NK-92 (cell line): ENCODE measurements around the gene ICAM5.

ENCODE experiments used
- DNase-seq: peaks from one replicate; lab custom pipeline; 2025; ENCODE audit not compliant: unreplicated experiment; lab: John Stamatoyannopoulos, UW

ICAM5 gene

DNA sequence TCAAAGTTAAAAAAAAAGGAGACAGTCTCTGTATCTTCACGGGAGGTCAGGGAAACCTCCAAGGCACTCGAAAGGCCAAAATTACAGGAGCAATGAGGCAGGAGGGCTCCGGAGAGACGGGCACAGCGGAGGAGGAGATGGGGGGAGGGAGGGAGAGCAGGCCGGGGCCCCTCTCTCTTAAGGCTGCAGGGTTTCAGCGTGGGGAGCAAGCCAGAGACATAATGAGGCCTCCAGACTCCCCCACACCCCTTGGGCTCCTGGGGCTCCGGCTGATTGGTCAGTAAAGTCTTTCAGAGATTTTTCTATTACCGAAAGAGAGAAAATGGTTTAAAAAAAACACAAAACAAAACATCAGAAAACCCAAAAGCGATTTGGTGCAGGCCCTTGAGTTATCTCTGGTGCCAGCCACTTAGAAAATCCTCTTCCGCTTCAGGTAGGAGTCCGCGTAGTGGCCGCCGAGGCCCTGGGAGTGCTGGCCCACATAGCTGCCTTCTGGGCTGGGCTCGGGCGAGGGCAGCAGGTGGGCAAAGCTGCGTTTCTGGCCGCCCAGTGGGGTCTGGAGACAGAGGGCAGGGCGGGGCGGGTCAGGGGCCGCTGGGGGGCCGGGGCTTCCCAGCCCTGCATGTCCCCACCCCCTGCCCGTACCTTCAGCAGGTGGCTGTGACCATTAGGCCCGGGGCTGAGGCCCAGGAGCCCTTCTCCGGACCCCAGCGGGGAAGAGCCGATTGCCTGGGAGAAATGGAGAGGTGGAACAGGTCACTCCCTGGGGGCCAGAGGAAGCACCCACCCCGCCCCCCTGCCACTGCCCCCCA lies 27.5 kb downstream of the ICAM5 start:
- no peak for DNase-seq

DNA sequence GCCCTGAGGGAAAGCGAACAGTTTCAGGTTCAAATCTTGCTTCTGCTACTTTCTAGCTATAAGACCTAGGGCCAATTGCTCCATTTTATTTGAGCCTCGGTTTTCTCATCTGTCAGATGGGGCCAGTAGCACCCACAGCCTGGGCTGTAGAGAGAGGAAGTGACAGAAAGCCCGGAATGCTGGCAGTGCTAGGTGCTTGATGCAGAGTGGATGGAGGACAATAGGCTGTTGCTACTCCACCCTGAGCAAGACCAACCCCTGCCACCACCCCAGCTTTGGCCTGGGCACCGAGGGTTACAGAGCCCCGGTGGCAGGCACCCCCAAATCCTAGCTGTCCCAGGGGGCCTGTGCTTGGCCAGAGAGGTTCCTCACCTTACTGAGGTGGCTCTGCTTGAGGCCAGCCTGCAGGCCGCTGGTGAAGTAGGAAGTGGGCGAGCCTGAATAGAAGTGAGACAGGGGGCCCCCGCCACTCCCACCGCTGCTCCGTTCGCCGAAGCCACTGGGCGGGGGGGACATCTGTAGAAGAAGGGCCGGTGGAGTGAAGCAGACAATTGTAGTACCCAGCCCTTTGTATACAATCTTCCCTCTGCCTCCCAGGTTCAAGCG lies 28.2 kb downstream of the ICAM5 start:
- DNase-seq = no peak

DNA sequence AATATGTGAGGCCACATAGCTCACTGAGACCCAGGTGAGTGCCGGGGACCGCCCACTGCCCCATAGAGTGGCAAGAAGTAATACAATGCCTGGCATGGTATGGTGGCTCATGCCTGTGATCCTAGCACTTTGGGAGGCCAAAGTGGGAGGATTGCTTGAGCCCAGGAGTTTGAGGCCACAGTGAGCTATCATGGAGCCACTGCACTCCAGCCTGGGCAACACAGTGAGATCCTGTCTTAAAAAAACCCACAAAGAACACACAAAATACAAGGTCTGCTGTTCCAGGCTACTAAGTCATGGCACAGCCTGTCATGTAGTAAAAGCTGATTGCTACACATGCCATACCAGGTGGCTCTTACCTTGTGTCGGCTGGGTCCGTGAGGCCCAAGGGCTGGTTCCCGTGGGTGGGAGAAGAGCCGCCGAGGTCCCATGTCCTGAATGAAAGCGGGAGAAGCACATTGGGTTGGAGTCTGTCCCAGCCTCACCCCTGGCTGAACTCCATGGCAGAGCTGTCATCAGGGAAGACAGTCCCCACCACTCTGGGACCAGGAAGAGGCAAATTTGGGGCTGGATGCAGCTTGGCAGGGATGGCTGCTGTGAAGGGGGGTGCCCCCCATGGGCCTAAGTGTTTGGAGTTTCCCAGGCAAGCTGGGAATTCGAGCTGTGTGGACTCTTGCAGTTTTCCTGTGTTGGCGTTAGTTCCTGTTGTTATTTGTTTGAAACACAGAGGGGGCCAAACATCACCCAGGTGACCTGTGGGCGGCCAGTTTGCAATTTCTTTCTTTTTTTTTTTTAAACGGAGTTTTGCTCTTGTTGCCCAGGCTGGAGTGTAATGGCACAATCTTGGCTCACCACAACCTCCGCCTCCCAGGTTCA lies 29.3 kb downstream of the ICAM5 start:
- DNase-seq = no peak

DNA sequence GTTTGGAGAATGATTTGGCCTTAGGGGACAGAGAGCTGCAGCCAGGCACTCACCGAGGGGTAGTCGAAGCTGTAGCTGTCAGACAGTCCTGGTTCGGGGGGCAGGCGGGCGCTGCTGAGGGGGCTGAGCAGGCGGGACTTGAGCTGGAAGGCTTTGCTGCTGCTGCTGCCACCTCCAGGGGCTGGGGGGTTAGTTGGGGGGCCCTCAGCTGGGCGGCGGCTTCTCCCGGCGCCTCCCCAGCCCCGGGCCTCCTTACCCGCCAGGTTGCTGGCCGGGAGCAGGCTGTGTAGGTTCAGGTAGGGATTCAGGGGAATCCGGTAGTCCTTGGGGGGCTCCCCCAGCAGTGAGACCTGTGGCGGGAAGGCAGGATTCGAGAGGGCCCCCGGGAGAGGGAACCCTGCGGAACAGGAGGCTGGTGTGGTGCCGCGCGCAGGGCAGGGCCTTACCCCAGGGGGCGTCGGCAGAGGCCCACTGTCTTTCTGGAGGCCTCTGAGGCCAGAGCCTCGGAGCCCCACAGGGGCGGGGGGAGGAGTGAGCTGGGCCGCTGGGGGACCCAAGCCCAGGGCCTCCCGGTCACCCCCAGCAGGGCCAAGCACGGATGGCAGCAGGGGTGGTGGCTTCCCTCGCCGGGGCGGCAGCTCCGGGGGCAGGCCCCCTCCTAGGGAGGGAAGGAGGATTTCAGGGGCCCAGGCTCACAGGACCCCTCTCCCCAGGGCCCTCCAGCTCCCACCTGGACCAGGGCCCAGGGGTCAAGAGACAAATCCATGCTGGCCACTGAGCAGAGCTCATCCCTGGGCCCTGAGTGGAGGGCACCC lies 31.1 kb downstream of the ICAM5 start:
- no peak for DNase-seq

DNA sequence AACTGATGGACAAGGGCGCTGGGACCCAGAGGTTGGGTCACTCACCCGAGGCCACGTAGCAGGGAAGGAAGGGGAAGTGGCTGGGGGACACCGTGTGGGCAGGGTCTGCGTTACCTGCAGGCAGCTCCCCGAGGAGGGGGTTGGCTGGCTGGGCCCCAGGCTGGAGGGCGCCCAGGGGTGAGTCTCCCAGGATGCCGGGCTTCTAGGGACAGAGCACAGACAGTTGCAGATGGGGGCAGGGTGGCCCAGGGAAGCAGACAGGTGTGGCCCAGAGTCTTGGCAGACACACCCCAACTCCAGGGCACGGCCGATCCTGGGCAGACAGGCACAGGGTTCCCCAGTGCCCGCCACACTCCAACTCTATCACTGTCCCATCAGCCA lies 31.7 kb downstream of the ICAM5 start:
- DNase-seq = no peak

DNA sequence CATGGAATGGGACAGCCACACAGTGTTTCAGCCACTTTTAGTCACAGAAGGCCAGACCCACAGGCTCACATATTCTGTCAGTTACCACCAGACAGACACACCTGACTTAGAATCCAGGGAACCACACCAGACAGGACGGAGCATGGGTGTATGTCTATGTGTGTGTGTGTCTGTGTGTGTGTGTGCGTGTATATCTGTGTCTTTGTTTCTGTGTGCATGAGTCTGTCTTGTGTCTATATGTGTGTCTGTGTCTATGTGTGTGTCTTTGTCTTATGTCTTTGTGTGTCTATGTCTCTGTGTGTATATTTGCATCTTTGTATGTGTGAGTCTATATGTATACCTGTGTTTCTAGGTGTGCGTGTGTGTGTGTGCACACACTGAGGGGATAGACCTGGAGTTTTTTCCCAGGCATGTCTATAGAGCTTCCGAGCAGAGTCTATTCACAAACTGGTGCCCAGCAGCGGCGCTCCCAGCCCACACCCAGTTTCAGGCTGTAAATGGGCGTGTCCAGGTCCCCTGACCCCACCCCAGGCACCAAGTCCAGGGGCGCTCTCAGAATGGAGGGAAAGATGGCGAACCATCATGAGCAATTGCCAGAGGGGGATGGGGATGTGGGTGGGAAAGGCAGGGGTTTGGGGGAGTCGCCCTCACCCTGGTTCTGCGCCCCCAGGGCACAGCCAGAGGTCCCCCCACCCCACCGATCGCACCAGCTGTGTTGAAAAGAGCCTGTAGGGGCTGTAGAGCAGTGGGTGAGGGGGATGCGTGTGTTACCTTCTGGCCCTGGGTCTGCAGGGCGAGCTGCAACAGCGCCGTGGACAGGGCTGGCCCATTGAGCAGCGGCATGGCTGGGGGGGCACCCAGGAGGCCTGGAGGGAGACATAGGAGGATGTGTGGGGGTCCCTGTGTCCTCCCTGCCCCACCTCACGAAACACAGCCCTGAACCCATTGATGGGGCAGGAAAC lies 32.4 kb downstream of the ICAM5 start:
- DNase-seq = no peak

DNA sequence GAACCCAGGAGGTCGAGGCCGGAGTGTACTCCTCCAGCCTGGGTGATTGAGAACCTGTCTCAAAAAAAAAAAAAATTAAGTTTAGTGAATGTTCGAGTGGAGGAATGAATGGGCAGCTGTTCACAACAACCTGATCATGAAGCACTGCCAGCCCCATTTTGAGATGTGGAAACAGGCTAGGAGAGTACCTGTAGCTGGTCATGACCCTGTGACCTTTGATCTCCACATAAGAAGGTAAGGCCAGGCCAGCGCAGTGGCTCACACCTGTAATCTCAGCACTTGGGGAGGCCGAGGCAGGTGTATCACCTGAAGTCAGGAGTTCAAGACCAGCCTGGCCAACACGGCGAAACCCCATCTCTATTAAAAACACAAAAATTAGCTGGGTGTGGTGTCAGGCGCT lies 36.0 kb downstream of the ICAM5 start:
- DNase-seq = no peak

DNA sequence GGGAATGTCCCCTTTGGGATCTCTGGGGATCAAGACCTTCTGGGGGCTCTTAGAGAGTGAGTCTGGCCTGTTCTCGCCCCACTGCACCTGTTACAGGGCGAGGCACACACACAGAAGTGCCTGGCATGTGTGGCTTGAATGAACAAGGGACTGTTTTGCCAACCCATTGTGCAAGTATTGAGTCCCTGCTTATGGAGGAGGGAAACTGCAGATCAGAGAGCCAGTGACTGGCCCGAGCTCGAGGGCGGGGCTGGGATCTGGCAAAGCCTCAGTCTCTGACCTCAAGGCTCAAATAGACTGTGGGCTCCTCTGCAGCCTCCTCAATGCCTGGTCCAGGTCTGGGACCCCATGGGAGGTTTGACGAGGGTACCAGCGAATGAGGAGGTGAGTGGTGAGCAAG lies 38.0 kb downstream of the ICAM5 start:
- DNase-seq = no peak

DNA sequence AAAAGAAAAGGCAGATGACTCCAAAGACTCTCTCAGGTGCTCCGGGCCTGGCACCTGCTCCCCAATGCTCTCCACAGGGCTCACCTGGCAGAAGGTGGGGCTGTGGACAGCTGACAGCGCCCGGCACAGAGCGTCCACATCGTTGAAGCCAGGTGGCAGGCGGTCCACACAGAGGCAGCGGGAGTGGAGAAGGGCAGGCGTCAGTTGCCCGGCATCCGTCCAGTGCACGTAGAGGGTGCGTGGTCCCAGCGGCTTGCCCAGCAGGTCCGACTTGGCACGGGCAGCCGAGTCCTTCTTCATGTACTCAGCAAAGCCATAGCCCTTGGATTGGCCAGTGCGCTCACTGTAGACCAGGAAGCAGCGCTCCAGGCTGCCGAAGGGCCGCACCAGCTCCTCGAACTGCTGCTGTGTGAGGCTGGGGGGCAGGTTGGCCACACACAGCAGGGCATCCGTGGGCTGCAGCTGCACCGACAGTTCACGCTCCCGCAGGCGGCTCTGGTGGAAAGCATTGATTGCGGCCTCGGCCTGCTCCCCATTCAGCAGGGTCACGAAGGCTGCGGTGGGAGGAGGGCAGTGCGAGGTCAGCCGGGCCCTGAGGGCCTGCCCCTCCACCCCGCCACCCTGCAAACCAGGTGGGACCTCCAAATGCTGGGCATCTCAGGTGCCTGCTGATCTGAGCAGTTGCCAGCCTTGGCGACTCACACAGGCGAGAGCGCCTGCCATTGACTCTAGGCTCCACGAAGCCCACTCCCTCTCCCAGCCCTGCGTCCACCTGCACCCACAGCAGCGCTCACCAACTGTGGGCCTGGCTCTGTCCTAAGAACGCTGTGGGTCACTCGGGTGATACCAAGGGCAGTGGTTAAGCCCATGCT lies 39.0 kb downstream of the ICAM5 start:
- DNase-seq = no peak

DNA sequence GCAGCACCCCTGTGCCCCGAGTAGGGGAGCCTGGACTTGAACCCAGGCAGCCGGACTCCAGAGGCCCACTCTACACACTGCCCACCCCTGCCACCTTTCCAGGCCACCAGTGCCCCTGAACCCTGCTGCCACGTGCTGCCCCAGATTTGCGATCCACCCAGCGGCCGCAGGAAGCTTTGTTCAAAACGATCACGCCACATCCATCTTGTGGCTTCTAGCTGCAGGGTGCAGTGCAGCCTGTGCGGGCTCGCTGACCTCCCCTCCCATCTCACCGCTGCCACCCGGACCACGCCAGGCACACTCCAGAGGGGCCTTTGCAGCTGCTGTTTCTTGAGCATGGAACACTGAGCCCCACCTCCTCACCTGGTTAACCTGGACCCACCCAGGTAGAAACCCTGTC lies 39.8 kb downstream of the ICAM5 start:
- no peak for DNase-seq

DNA sequence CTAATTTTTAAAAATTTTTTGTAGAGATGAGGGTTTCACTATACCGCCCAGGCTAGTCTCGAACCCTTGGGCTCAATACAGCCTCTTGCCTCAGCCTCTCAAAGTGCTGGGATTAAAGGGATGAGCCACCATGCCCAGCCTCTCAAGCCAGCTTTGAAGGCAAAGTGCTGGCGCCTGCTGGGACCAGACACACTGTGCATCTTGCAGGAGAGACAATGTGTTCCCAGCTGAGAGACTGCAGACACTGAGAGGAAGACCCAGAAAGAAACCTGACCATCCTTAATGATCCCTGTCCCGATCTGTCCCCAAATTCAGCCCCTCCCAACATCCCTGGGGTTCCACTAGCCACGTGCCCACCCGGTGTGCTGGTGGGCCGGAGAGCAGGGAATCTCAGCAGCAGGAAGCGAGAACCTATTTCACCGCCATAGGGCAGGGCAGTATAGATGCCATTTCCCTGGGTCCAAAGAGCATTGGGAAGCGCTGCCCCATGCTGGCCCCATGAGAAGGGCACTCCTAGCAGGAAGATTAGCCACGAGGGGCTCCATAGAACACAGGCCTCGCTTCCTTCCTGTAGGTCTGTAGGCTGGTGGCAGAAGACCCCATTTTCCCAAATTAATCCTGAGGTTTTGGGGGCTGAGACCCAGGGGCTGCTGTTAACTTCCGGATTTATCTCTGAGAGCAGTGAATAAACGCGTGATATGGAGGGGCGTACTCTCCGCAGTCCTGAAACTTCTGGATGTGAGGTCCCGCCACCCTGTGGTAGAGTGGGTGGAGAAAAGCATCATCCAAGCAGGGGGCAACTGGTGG lies 42.6 kb downstream of the ICAM5 start:
- DNase-seq = no peak

DNA sequence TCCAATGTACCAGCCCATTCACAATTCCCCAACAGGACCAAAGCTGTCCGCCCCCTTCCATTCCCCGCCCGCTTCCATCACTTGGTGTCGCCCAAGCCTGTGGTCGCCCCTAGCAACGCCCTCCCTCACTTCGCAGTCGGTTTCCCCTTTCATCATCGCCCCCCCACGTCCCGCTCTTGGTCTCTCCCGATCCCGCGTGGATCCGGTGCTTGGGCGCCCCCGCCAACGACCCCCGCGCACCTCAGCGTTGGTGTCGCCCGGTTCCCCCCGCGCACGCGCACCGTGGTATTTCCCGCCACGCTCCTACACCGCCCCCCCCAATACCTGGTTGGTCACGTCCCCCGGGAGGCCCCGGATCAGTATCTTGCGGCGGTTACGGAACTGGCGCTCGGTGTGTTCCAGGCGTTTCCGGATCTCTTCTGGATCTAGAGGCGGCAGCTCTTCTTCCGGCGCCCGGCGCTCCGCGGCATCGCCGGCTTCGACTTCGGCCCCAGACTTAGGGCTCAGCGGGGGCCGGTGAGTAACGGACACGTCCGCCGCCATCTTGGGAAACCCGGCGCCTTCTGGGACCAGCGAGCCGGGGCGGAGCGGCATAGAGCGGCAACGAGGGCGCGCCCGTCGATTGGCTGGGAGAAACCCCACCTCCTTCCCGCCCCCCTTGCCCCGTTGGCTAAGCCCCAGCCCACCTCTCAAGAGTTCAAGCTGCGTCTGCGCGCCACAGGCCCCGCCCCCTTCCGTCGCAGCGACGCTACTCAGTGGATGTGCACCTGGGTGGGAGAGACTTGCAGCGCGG lies 43.4 kb downstream of the ICAM5 start, which contains the start of gene RAVER1:
Gene RAVER1, minus strand, starts transcription at position 565 of the 793 bp plus-strand sequence. Its CDS starts 22 bp downstream, at position 543.
- peak; percentile 91 for DNase-seq

DNA sequence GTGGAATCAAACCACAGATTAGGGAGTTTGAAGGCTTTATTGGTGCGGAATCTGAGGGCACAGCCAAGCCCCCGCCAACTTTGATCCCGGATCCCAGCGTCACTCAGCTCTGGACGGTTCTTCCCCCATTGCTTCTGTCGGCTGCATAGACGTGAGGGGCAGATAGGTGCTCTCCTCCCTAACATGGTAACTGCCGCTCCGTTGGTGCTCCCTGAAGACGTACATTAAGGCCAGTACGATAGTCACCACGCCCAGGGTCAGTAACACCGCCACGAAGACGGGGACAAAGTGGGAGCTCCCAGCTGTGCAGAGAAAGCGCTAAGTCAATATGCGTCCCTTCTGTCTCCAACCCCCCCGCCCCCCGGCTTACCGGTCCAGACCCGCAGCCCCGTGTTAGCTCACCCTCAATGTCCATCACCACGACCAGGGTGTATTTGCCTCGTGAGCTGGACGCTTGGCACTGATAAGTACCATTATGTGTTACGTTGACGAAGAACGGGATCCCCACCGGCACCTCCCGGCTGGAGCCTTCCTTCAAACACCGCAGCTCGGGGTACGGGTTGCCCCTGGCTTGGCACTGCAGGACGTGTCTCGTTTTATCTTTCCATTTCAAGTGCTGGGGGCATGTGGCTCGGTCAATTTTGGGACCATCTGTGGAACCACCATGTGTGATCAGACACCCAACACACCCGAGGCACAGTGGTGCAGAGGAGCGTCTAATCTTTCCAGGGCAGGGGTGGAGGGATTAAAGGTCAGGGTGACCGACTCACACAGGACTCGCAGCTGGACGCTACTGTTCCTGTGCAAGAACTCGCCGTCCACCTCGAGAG lies 44.2 kb downstream of the ICAM5 start:
- DNase-seq = no peak

DNA sequence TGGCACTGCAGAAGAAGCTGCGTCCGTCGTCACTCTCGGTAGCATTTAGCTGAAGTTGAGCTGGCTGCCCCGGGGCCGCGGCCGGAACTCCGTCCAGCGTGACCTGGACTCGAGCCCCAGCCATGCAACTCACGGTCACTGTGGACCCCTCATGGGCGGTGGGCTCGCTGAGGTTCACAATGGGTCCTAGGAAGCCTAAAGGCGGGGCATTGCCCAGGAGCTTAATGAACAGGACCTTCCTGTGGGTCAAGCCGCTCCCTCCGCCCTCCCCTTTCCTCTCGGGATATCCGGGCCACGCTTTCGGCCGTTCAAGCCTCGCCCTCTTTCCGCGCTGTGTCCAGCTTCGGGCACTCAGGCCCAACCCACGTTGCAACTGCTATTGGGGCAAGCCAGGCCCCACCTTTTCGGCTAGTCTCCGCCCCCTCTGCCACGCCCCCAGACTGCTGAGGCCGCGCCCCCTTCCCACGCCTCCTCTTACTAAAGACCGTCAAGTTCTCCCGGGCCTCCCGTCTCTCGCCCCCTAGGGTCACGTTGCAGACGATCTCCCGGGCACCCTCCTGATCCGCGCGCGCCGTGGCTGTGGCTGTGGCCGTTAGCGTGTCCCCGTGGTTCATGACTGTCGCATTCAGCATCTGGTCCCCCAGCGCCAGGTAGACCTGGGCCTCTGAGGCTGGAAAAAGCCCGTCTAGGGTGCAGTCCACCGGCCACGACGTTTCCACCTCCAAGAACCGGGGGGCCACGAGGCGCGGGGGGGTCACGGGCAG lies 45.0 kb downstream of the ICAM5 start:
- DNase-seq = no peak

DNA sequence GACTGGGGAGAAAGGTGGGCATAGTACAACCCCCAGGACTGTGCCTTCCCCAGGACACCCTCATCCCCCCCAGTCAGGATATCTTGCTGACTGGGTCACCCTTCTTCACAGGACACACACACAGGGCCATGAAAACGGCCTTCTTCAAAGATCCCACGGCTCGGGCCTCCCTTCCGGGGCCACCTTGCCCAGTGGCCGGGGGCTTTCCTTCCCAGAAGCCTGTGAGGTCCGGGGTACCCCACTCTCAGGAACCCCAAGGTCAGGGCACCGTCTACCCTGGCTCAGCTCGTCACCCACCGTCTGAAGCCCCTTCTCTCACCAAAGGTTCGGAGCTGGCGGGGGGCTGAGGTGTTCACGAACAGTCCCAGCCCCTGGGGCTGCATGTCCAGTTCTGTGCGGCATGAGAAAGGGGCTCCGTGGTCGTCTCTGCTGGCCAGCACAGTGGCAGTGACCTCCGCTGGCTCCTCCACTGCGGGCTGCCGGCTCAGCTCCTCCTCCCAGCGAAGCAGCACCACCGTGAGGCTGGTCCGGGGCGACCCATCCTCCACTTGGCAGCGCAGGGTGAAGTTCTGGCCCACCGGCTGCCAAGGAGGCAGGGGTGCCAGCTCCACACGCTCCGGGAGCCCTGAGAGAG lies 45.7 kb downstream of the ICAM5 start:
- DNase-seq = no peak
